Hepatocyte (in vitro differentiated cells): ENCODE results near the gene MTMR12. TPM values are rescaled to one million over a fixed set of nuclear protein-coding genes. Genes with fewer than 3 reads are reported as not detected.

ENCODE experiments used
- DNase-seq: peaks from one replicate; pipeline ENCODE4 v3.0.0-alpha.2; 2016; ENCODE audit warnings: low spot score
- H2AFZ ChIP-seq: fragments of 200-600 bp; sonication (generic); 2 replicates; pipeline ENCODE4 v1.6.0; 2016; ENCODE audit warnings: antibody characterized with exemption, mild to moderate bottlenecking
- H3K27ac ChIP-seq: fragments of 200-600 bp; sonication (generic); 2 replicates; pipeline ENCODE4 v1.5.1; 2016; ENCODE audit warnings: mild to moderate bottlenecking
- H3K27me3 ChIP-seq: fragments of 200-600 bp; sonication (generic); 2 replicates; pipeline ENCODE4 v1.6.1; 2016
- H3K36me3 ChIP-seq: fragments of 200-600 bp; sonication (generic); replicated peaks from 2 replicates; pipeline ENCODE4 v1.5.1; 2016; ENCODE audit warnings: low read depth; ENCODE audit not compliant: insufficient read depth
- H3K4me1 ChIP-seq: fragments of 200-600 bp; sonication (generic); 2 replicates; pipeline ENCODE4 v1.5.1; 2016; ENCODE audit warnings: mild to moderate bottlenecking, moderate library complexity; ENCODE audit not compliant: insufficient read depth
- H3K4me2 ChIP-seq: fragments of 200-600 bp; sonication (generic); 2 replicates; pipeline ENCODE4 v1.6.0; 2016
- H3K4me3 ChIP-seq: fragments of 200-600 bp; sonication (generic); 2 replicates; pipeline ENCODE4 v1.5.1; 2016; ENCODE audit warnings: mild to moderate bottlenecking
- H3K79me2 ChIP-seq: fragments of 200-600 bp; sonication (generic); 2 replicates; pipeline ENCODE4 v1.6.0; 2017; ENCODE audit warnings: mild to moderate bottlenecking
- H3K9me2 ChIP-seq: fragments of 200-600 bp; sonication (generic); replicated peaks from 2 replicates; pipeline ENCODE4 v1.6.0; 2017; ENCODE audit warnings: mild to moderate bottlenecking; ENCODE audit not compliant: insufficient read depth
- H3K9me3 ChIP-seq: fragments of 200-600 bp; sonication (generic); 2 replicates; pipeline ENCODE4 v1.5.1; 2016; ENCODE audit warnings: low read depth, mild to moderate bottlenecking
- H4K20me1 ChIP-seq: fragments of 200-600 bp; sonication (generic); 2 replicates; pipeline ENCODE4 v1.6.0; 2016; ENCODE audit warnings: mild to moderate bottlenecking; ENCODE audit not compliant: insufficient read depth, poor library complexity, severe bottlenecking
- EZH2 ChIP-seq: fragments of 200-600 bp; sonication (generic); IDR thresholded peaks from 2 replicates; pipeline ENCODE4 v1.6.1; 2016; ENCODE audit warnings: antibody characterized with exemption, mild to moderate bottlenecking, borderline replicate concordance
- EZH2phosphoT487 ChIP-seq: fragments of 200-600 bp; sonication (generic); IDR thresholded peaks from one replicate; pipeline ENCODE4 v1.6.1; 2018; ENCODE audit warnings: antibody characterized with exemption, mild to moderate bottlenecking, low read depth, moderate library complexity; ENCODE audit not compliant: unreplicated experiment, severe bottlenecking
- WGBS: methylation state at CpG from one replicate; pipeline ENCODE4 v1.1.6; 2016; ENCODE audit warnings: low lambda C conversion rate; ENCODE audit errors: missing lambda C conversion rate; 5-methylcytosine and 5-hydroxymethylcytosine counted together
- polyA plus RNA-seq: library from polyadenylated mRNA; unstranded; fragments of >200 nt; fragmentation: Nextera tagmentation; extraction: Ambion mirVana; gene quantifications from 2 replicates; pipeline ENCODE4 v1.2.1, GENCODE V29; 2016
- small RNA-seq: library from RNA; depleted of rRNA; stranded (forward); fragments of <200 nt; gene quantifications from one replicate; pipeline ENCODE3, GENCODE V24; 2014
- total RNA-seq: library from RNA; depleted of rRNA; stranded (reverse); fragments of >200 nt; gene quantifications from 2 replicates; pipeline ENCODE4 v1.2.3, GENCODE V29; 2014
- TF ChIP-seq, protein P1 (sequence below): fragments of 200-600 bp; sonication (generic); IDR thresholded peaks from 2 replicates; pipeline ENCODE4 v1.5.1; 2016; ENCODE audit warnings: antibody characterized with exemption, mild to moderate bottlenecking; ENCODE audit not compliant: poor library complexity

Gene MTMR12
- total and polyA plus RNA-seq, 2 experiments from 2014 or later: 11.0 to 19.7 TPM

DNA sequence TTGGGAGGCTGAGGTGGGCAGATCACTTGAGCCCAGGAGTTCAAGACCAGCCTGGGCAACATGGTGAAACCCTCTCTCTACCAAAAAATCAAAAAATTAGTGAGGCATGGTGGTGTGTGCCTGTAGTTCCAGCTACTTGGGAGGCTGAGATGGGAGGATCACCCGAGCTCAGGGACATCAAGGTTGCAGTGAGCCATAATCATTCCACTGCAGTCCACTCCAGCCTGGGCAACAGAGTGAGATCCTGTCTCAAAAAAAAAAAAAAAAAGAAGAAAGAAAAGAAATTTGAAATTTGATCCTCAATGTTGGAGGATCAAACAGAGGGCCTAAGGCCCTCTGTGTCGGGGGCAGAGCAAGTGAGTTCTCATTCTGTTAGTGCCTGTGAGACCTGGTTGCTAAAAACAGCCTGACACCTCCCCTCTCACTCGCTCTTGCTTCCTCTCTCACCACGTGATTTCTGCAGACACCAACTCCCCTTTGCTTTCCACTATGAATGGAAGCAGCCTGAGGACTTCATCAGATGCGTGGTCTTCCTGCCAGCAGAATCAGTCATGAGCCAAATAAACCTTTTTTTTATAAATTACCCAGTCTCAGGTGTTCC lies 130.2 kb downstream of the MTMR12 start:
- 78% methylated on average over 5 of the region's 5 CpGs for WGBS
- H4K20me1 ChIP-seq: no peaks in the 10 kb centered on the region

More for the DNA sequence above, 130.2 kb downstream of the MTMR12 start:
- no peaks in the 10 kb centered on the region for H3K27me3 ChIP-seq
- DNase-seq: no peak
- TF ChIP-seq EZH2 (no peak), EZH2phosphoT487 (no peak)
- TF ChIP-seq, protein P1, sequence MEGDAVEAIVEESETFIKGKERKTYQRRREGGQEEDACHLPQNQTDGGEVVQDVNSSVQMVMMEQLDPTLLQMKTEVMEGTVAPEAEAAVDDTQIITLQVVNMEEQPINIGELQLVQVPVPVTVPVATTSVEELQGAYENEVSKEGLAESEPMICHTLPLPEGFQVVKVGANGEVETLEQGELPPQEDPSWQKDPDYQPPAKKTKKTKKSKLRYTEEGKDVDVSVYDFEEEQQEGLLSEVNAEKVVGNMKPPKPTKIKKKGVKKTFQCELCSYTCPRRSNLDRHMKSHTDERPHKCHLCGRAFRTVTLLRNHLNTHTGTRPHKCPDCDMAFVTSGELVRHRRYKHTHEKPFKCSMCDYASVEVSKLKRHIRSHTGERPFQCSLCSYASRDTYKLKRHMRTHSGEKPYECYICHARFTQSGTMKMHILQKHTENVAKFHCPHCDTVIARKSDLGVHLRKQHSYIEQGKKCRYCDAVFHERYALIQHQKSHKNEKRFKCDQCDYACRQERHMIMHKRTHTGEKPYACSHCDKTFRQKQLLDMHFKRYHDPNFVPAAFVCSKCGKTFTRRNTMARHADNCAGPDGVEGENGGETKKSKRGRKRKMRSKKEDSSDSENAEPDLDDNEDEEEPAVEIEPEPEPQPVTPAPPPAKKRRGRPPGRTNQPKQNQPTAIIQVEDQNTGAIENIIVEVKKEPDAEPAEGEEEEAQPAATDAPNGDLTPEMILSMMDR: no peak
- no peaks in the 10 kb centered on the region for H3K4me1 ChIP-seq
- H3K4me2 ChIP-seq: no peak overlapping the region
- H3K27ac ChIP-seq: no peak overlapping the region
- H2AFZ ChIP-seq: no peak overlapping the region
- no peak overlapping the region for H3K4me3 ChIP-seq
- no peaks in the 10 kb centered on the region for H3K36me3 ChIP-seq
- no peaks in the 10 kb centered on the region for H3K9me3 ChIP-seq
- H3K9me2 ChIP-seq: no peaks in the 10 kb centered on the region
- H3K79me2 ChIP-seq: no peaks in the 10 kb centered on the region

Small RNA genes lying within 50 kb of the gene (small RNA-seq; reads per million reads assigned to genes)
- gene RNU6-1079P (not detected), gene RNU6-378P (not detected)

Other genes with a start within 250 kb of the MTMR12 start
- 115 and 122 TPM in 2 replicates for gene GOLPH3, start 138.6 kb downstream of the MTMR12 start, total RNA-seq
- gene GOLPH3, start 138.6 kb downstream of the MTMR12 start, polyA plus RNA-seq: 122 and 145 TPM in 2 replicates
- gene ZFR, start 131.8 kb upstream of the MTMR12 start, total RNA-seq: 83.4 and 93.3 TPM in 2 replicates
- gene ZFR, start 131.8 kb upstream of the MTMR12 start, polyA plus RNA-seq: 45.0 and 59.1 TPM in 2 replicates